Osteocyte (in vitro differentiated cells): ENCODE measurements around the gene FAM111A. TPM values are rescaled to one million over a fixed set of nuclear protein-coding genes. Genes with fewer than 3 reads are reported as not detected.
"Not testable (repeated sequence)": the region's sequence is repeated elsewhere in the genome, so short reads cannot be mapped to it uniquely, and the experiment has no call there.

ENCODE experiments used
- DNase-seq: peaks from one replicate; pipeline ENCODE4 v3.0.0; 2021; ENCODE audit warnings: mixed read lengths; ENCODE audit not compliant: unreplicated experiment; ENCODE audit errors: extremely low spot score
- H3K27ac Mint-ChIP-seq: one replicate; pipeline ENCODE4 v1.8.0; 2021; ENCODE audit warnings: mild to moderate bottlenecking, mixed read lengths; ENCODE audit not compliant: unreplicated experiment
- H3K27me3 Mint-ChIP-seq: one replicate; pipeline ENCODE4 v1.8.0; 2021; ENCODE audit warnings: mixed read lengths; ENCODE audit not compliant: unreplicated experiment
- H3K36me3 Mint-ChIP-seq: one replicate; pipeline ENCODE4 v1.8.0; 2021; ENCODE audit warnings: mixed read lengths; ENCODE audit not compliant: unreplicated experiment
- H3K4me1 Mint-ChIP-seq: one replicate; pipeline ENCODE4 v1.8.0; 2021; ENCODE audit warnings: mixed read lengths; ENCODE audit not compliant: unreplicated experiment
- H3K4me3 Mint-ChIP-seq: one replicate; pipeline ENCODE4 v1.8.0; 2021; ENCODE audit warnings: mild to moderate bottlenecking, moderate library complexity, mixed read lengths; ENCODE audit not compliant: unreplicated experiment
- H3K9me3 Mint-ChIP-seq: one replicate; pipeline ENCODE4 v1.8.0; 2021; ENCODE audit warnings: mixed read lengths; ENCODE audit not compliant: unreplicated experiment
- CTCF ChIP-seq: fragments of 200-600 bp; sonication (generic); IDR thresholded peaks from 2 replicates; pipeline ENCODE4 v1.5.0; 2021; ENCODE audit warnings: antibody characterized with exemption, mild to moderate bottlenecking, moderate library complexity
- long read RNA-seq: library from polyadenylated mRNA; unstranded; transcript quantifications from one replicate; pipeline ENCODE4 v2.0.0, GENCODE V29; 2021
- total RNA-seq: library from RNA; stranded (reverse); gene quantifications from 2 replicates; pipeline ENCODE4 v1.2.1, GENCODE V29; 2021

FAM111A gene
- 43.0 and 48.5 TPM in 2 replicates for total RNA-seq
- long read RNA-seq, partial matches to known transcripts, result 18 of 82 reads
- long read RNA-seq, other reads (novel, unspliced or antisense), result 58 of 82 reads

- peak; percentile 94 for DNase-seq
- peak within 1 kb of the TSS; percentile 96 for H3K4me3 Mint-ChIP-seq
- H3K27me3 Mint-ChIP-seq, result no peaks in the 10 kb centered on the region
- peaks cover 38% of the 10 kb centered on the region for H3K4me1 Mint-ChIP-seq
- peak; percentile 54 for TF ChIP-seq CTCF
- no peaks in the 10 kb centered on the region for H3K9me3 Mint-ChIP-seq
- peak within 1 kb of the TSS; percentile 97 for H3K27ac Mint-ChIP-seq
- H3K36me3 Mint-ChIP-seq, result peaks cover 5% of the 10 kb centered on the region
These were observed at the start of gene FAM111A for GRCh38 chr11:59142530-59143507. Gene FAM111A (plus strand): TSS chr11:59142856. CDS start chr11:59148873, 6,017 bp downstream.

GRCh38 chr11:59093576-59093975 lies 49.1 kb upstream of the FAM111A start:
- not testable (repeated sequence) for H3K27ac Mint-ChIP-seq, H3K4me3 Mint-ChIP-seq, H3K4me1 Mint-ChIP-seq, DNase-seq, H3K9me3 Mint-ChIP-seq, H3K36me3 Mint-ChIP-seq
- peaks cover 83% of the 10 kb centered on the region for H3K27me3 Mint-ChIP-seq

GRCh38 chr11:59095225-59095624 lies 47.4 kb upstream of the FAM111A start:
- H3K9me3 Mint-ChIP-seq, H3K4me1 Mint-ChIP-seq, H3K36me3 Mint-ChIP-seq, H3K4me3 Mint-ChIP-seq, DNase-seq, H3K27ac Mint-ChIP-seq: not testable (repeated sequence)
- peaks cover 80% of the 10 kb centered on the region for H3K27me3 Mint-ChIP-seq

GRCh38 chr11:59095972-59096575 lies 46.6 kb upstream of the FAM111A start:
- not testable (repeated sequence) for H3K9me3 Mint-ChIP-seq, H3K36me3 Mint-ChIP-seq, H3K4me1 Mint-ChIP-seq, H3K4me3 Mint-ChIP-seq, H3K27ac Mint-ChIP-seq, DNase-seq
- peaks cover 81% of the 10 kb centered on the region for H3K27me3 Mint-ChIP-seq

GRCh38 chr11:59097113-59097708 lies 45.4 kb upstream of the FAM111A start:
- H3K4me1 Mint-ChIP-seq, result peaks cover 4% of the 10 kb centered on the region
- no peaks in the 10 kb centered on the region for H3K36me3 Mint-ChIP-seq
- peak; percentile 74 for TF ChIP-seq CTCF
- no peak for DNase-seq
- H3K4me3 Mint-ChIP-seq, result no peak overlapping the region
- peaks cover 81% of the 10 kb centered on the region for H3K27me3 Mint-ChIP-seq
- H3K9me3 Mint-ChIP-seq, result no peaks in the 10 kb centered on the region
- H3K27ac Mint-ChIP-seq, result no peak overlapping the region

GRCh38 chr11:59097938-59098337 lies 44.7 kb upstream of the FAM111A start:
- H3K36me3 Mint-ChIP-seq, H3K4me3 Mint-ChIP-seq, H3K9me3 Mint-ChIP-seq, DNase-seq, H3K27ac Mint-ChIP-seq, H3K4me1 Mint-ChIP-seq: not testable (repeated sequence)
- peaks cover 76% of the 10 kb centered on the region for H3K27me3 Mint-ChIP-seq
